H1 (cell line): ENCODE measurements around the gene ULK3. TPM values are rescaled to one million over a fixed set of nuclear protein-coding genes. Genes with fewer than 3 reads are reported as not detected.

Source experiments
- CTCF ChIA-PET: fragments of 300-600 bp; sonication (Branson Sonifier 250); formaldehyde crosslinking; loops from one replicate; lab custom pipeline; 2021; ENCODE audit not compliant: partially characterized antibody; lab: Charles Lee
- POLR2A ChIA-PET: fragments of 300-600 bp; sonication (Branson Sonifier 250); formaldehyde crosslinking; loops from one replicate; lab custom pipeline; 2021; ENCODE audit warnings: inconsistent platforms; ENCODE audit not compliant: partially characterized antibody; lab: Charles Lee
- DNase-seq, 2 experiments: peaks; one replicate each; pipeline versions ENCODE4 v3.0.0 to v3.0.0-alpha.2; 2010 to 2022; ENCODE audit warnings: low spot score in 2 of 2, low read depth in 1 of 2, mixed read lengths in 1 of 2
- FAIRE-seq: peaks from 2 replicates; lab custom pipeline; 2011; peaks lifted over from hg19 to GRCh38; lab: Jason Lieb, UNC
- H2AFZ ChIP-seq: 2 replicates; pipeline ENCODE4 v1.8.1; 2012; ENCODE audit warnings: low read length, inconsistent platforms
- H2AK5ac ChIP-seq: 2 replicates; pipeline ENCODE4 v1.6.1; 2013; ENCODE audit warnings: low read depth, low read length
- H2BK120ac ChIP-seq: replicated peaks from 2 replicates; pipeline ENCODE3; 2013; ENCODE audit warnings: low read depth, low read length, inconsistent platforms
- H2BK12ac ChIP-seq: 2 replicates; pipeline ENCODE4 v1.6.1; 2013; ENCODE audit warnings: low read depth, low read length
- H2BK15ac ChIP-seq: 2 replicates; pipeline ENCODE4 v1.6.1; 2013; ENCODE audit warnings: low read length
- H2BK20ac ChIP-seq: 2 replicates; pipeline ENCODE4 v1.6.1; 2013; ENCODE audit warnings: low read length
- H2BK5ac ChIP-seq: 2 replicates; pipeline ENCODE4 v1.6.1; 2013; ENCODE audit warnings: low read depth, low read length
- H3K14ac ChIP-seq: 2 replicates; pipeline ENCODE4 v1.6.1; 2013; ENCODE audit warnings: inconsistent platforms; ENCODE audit not compliant: insufficient read length
- H3K18ac ChIP-seq: 2 replicates; pipeline ENCODE4 v1.6.1; 2013; ENCODE audit warnings: low read length; ENCODE audit errors: extremely low read depth
- H3K23ac ChIP-seq: 2 replicates; pipeline ENCODE4 v1.6.1; 2013; ENCODE audit warnings: inconsistent platforms; ENCODE audit not compliant: insufficient read length
- H3K23me2 ChIP-seq: 2 replicates; pipeline ENCODE4 v1.6.1; 2013; ENCODE audit warnings: low read depth, low read length
- H3K27ac ChIP-seq: 2 replicates; pipeline ENCODE4 v1.6.1; 2011; ENCODE audit warnings: low read depth, low read length, inconsistent platforms
- H3K27me3 ChIP-seq, 4 experiments: replicated peaks in 1 of 4; 1 replicate in 1 of 4; 2 replicates in 3 of 4; pipeline versions ENCODE4 v1.6.1 to v1.8.1; 2011 to 2013; ENCODE audit warnings: low read length in 3 of 4, mild to moderate bottlenecking in 3 of 4, inconsistent platforms in 2 of 4, mixed read lengths in 2 of 4, moderate library complexity in 1 of 4; ENCODE audit not compliant: control insufficient read depth in 3 of 4, insufficient read depth in 3 of 4; ENCODE audit errors: extremely low read depth in 1 of 4
- H3K36me3 ChIP-seq, 4 experiments: 2 replicates each; pipeline versions ENCODE4 v1.6.1 to v1.8.1; 2011 to 2013; ENCODE audit warnings: mild to moderate bottlenecking in 4 of 4, low read length in 3 of 4, moderate library complexity in 2 of 4, control low read depth in 1 of 4, inconsistent platforms in 1 of 4; ENCODE audit not compliant: insufficient read depth in 4 of 4, control insufficient read depth in 2 of 4
- H3K4ac ChIP-seq: replicated peaks from 2 replicates; pipeline ENCODE3; 2013; ENCODE audit warnings: low read length, low read depth, mixed read lengths, inconsistent platforms; ENCODE audit not compliant: insufficient read length
- H3K4me1 ChIP-seq, 4 experiments: replicated peaks in 1 of 4; 1 replicate in 1 of 4; 2 replicates in 3 of 4; pipeline versions ENCODE4 v1.6.1 to v1.8.1; 2011 to 2013; ENCODE audit warnings: low read length in 3 of 4, inconsistent platforms in 2 of 4, mixed read lengths in 1 of 4; ENCODE audit not compliant: insufficient read depth in 4 of 4, control insufficient read depth in 3 of 4
- H3K4me2 ChIP-seq, 2 experiments: 2 replicates each; pipeline versions ENCODE4 v1.6.1 to v1.8.1; 2011 to 2013; ENCODE audit warnings: low read depth in 2 of 2, low read length in 2 of 2, control low read depth in 1 of 2, inconsistent platforms in 1 of 2, mild to moderate bottlenecking in 1 of 2; ENCODE audit not compliant: insufficient read depth in 1 of 2
- H3K4me3 ChIP-seq, 4 experiments: fragments of 200-600, 300-600 bp in 1 of 4; sonication (generic), shearing (Covaris generic), sonication (Bioruptor Twin) in 1 of 4; 2 replicates each; pipeline versions ENCODE4 v1.5.1 to v1.8.1; 2011 to 2016; ENCODE audit warnings: low read length in 4 of 4, low read depth in 3 of 4, control low read depth in 2 of 4, inconsistent platforms in 2 of 4, mild to moderate bottlenecking in 2 of 4, mixed read lengths in 1 of 4, moderate library complexity in 1 of 4; ENCODE audit not compliant: insufficient read depth in 2 of 4; ENCODE audit errors: extremely low read depth in 1 of 4
- H3K56ac ChIP-seq: replicated peaks from 2 replicates; pipeline ENCODE3; 2013; ENCODE audit warnings: low read depth, mild to moderate bottlenecking, mixed read lengths, low read length, inconsistent platforms; ENCODE audit not compliant: insufficient read length
- H3K79me1 ChIP-seq: 2 replicates; pipeline ENCODE4 v1.6.1; 2013; ENCODE audit warnings: low read depth, low read length, control low read depth
- H3K79me2 ChIP-seq, 2 experiments: 2 replicates each; pipeline versions ENCODE4 v1.6.1 to v1.8.1; 2012 to 2013; ENCODE audit warnings: low read length in 2 of 2, mild to moderate bottlenecking in 2 of 2, inconsistent platforms in 1 of 2; ENCODE audit not compliant: insufficient read depth in 2 of 2, control insufficient read depth in 1 of 2
- H3K9ac ChIP-seq, 4 experiments: replicated peaks in 1 of 4; 1 replicate in 1 of 4; 2 replicates in 3 of 4; pipeline versions ENCODE4 v1.6.1 to v1.8.1; 2011 to 2013; ENCODE audit warnings: low read depth in 3 of 4, low read length in 3 of 4, control low read depth in 2 of 4, mild to moderate bottlenecking in 2 of 4, moderate library complexity in 2 of 4, inconsistent platforms in 1 of 4; ENCODE audit errors: extremely low read depth in 1 of 4
- H3K9me3 ChIP-seq, 2 experiments: 2 replicates each; pipeline versions ENCODE4 v1.6.1 to v1.8.1; 2012 to 2013; ENCODE audit warnings: mild to moderate bottlenecking in 2 of 2, moderate library complexity in 2 of 2, control low read depth in 1 of 2, inconsistent platforms in 1 of 2, low read depth in 1 of 2, low read length in 1 of 2, mixed read lengths in 1 of 2; ENCODE audit not compliant: insufficient read depth in 2 of 2
- H4K20me1 ChIP-seq, 2 experiments: replicated peaks in 1 of 2; 2 replicates each; pipeline versions ENCODE3 to v1.8.1; 2011 to 2013; ENCODE audit warnings: inconsistent platforms in 2 of 2, low read length in 2 of 2, mild to moderate bottlenecking in 1 of 2; ENCODE audit not compliant: insufficient read depth in 2 of 2, control insufficient read depth in 1 of 2
- H4K5ac ChIP-seq: 2 replicates; pipeline ENCODE4 v1.6.1; 2013; ENCODE audit warnings: low read length, low read depth, mixed read lengths, inconsistent platforms; ENCODE audit not compliant: insufficient read length
- H4K8ac ChIP-seq: 2 replicates; pipeline ENCODE4 v1.8.0; 2013; ENCODE audit warnings: mild to moderate bottlenecking, moderate library complexity, low read length, inconsistent platforms; ENCODE audit not compliant: insufficient read depth; ENCODE audit errors: extremely low read depth
- H4K91ac ChIP-seq: replicated peaks from 2 replicates; pipeline ENCODE3; 2013; ENCODE audit warnings: low read length, mixed read lengths, inconsistent platforms; ENCODE audit not compliant: insufficient read length
- BACH1 ChIP-seq: IDR thresholded peaks from 2 replicates; pipeline ENCODE4 v1.6.1; 2012; ENCODE audit warnings: low read length, improper control_type of control experiment
- CHD2 ChIP-seq: IDR thresholded peaks from 2 replicates; pipeline ENCODE4 v1.6.1; 2012; ENCODE audit warnings: low read length, improper control_type of control experiment
- GABPA ChIP-seq: IDR thresholded peaks from 2 replicates; pipeline ENCODE4 v1.6.1; 2011; ENCODE audit warnings: mild to moderate bottlenecking, low read length, moderate library complexity, borderline replicate concordance; ENCODE audit not compliant: insufficient read depth
- KDM4A ChIP-seq: IDR thresholded peaks from one replicate; pipeline ENCODE4 v1.7.1; 2012; ENCODE audit warnings: low read depth, mild to moderate bottlenecking, moderate library complexity, low read length, inconsistent platforms; ENCODE audit not compliant: severe bottlenecking
- SP4 ChIP-seq: IDR thresholded peaks from 2 replicates; pipeline ENCODE4 v1.6.1; 2012; ENCODE audit warnings: low read length, inconsistent platforms
- WGBS, 2 experiments: shearing (Covaris generic) in 1 of 2; methylation state at CpG; one replicate each; pipeline versions ENCODE4 v1.1.6 to v1.1.7; 2013 to 2015; ENCODE audit warnings: low lambda C conversion rate in 2 of 2, mixed read lengths in 2 of 2, inconsistent platforms in 1 of 2, low coverage in 1 of 2, missing lambda C conversion rate in 1 of 2; ENCODE audit not compliant: insufficient replicate concordance in 2 of 2, insufficient coverage in 1 of 2, insufficient read length in 1 of 2; ENCODE audit errors: extremely low coverage in 1 of 2, missing lambda C conversion rate in 1 of 2; 5-methylcytosine and 5-hydroxymethylcytosine counted together
- polyA plus RNA-seq, 7 experiments: library from polyadenylated mRNA; depleted of rRNA in 3 of 7; stranded (reverse) in 5 of 7; unstranded in 2 of 7; fragments of >200 nt in 5 of 7; fragments of 200-250 nt in 2 of 7; gene quantifications; 1 replicate in 5 of 7; 2 replicates in 1 of 7; 4 replicates in 1 of 7; pipeline versions ENCODE4 v1.2.1 to v1.2.3, GENCODE V29; 2011 to 2013; ENCODE audit warnings: missing spikeins in 2 of 7, mixed read lengths in 2 of 7
- total RNA-seq: library from RNA; stranded (reverse); fragmentation: NEBNext Ultra II Directional; extraction: Animal tissue kit (Norgen Biotek cat#: 25700); gene quantifications from 2 replicates; pipeline ENCODE4 v1.2.1, GENCODE V29; 2021

ULK3 gene
- total and polyA plus RNA-seq, 2 of the 8 experiments (the other 6 are each of a cell fraction or from before 2014, with no cell fraction given) = 27.1 to 34.4 TPM

- Histone ChIP-seq H3K9me3 (no peaks in the 10 kb centered on the region), H4K5ac (no peak overlapping the region), H3K27ac (no peak overlapping the region), H4K91ac (no peak overlapping the region), H3K4me3 (no peak overlapping the region), H2BK15ac (no peak overlapping the region), H3K9ac (no peak overlapping the region), H3K27me3 (peaks cover 4 to 24% (median 16%) of the 10 kb centered on the region in 4 experiments), H3K79me2 (no peaks in the 10 kb centered on the region), H4K8ac (no peak overlapping the region), H3K56ac (no peak overlapping the region), H3K23ac (no peak overlapping the region), H3K23me2 (0 out of 2 replicates have a peak, but pooled peaks cover 3% of the 10 kb centered on the region), H4K20me1 (peaks cover 0 to 2% of the 10 kb centered on the region in 2 experiments), H2BK12ac (no peak overlapping the region), H3K14ac (no peak overlapping the region), H2AK5ac (no peak overlapping the region), H2BK5ac (no peak overlapping the region), H3K4me1 (peaks cover 0 to 11% (median 6%) of the 10 kb centered on the region in 4 experiments; a peak in 5 of 7 replicates), H3K4me2 (no peak overlapping the region), H2AFZ (no peak overlapping the region), H3K79me1 (no peaks in the 10 kb centered on the region), H2BK20ac (no peak overlapping the region), H2BK120ac (no peak overlapping the region), H3K18ac (no peak overlapping the region), H3K4ac (no peak overlapping the region), H3K36me3 (no peaks in the 10 kb centered on the region)
- DNase-seq (no peak), FAIRE-seq (no peak)
- 89% methylated on average over 5 of the region's 5 CpGs; no CpG with 5 or more reads in 1 of the 2 experiments for WGBS, 2 experiments
- CTCF ChIA-PET = interaction anchor here (0.6 to 15.7 kb wide), 12 partner anchors 8 to 681 kb away, joined by 3 to 135 read pairs (median 6); partner anchors contain the start of gene ULK3
- POLR2A ChIA-PET = interaction anchor here (0.9 to 4.6 kb wide), 3 partner anchors 9 to 15 kb away, joined by 4 to 23 read pairs (median 5); partner anchors contain the start of gene ULK3
- TF ChIP-seq SP4 (no peak), CHD2 (no peak), BACH1 (no peak), GABPA (no peak), KDM4A (no peak)
Measured at GRCh38 chr15:74830868-74831267, 12.1 kb downstream of the ULK3 start.
